ENCODE results near the gene ORM2.

ORM2 gene

GRCh38 chr9:114334490-114334889 lies 4.8 kb downstream of the ORM2 start:
- no peak for DNase-seq
- 94% methylated on average over 8 of the region's 9 CpGs for WGBS (ENCODE audit: insufficient coverage)
- H3K36me3 ChIP-seq (ENCODE audit: control insufficient read depth in 4 of 4, insufficient read depth in 4 of 4, low read length in 3 of 4): peaks cover 16 to 51% (median 37%) of the 10 kb centered on the region in 4 experiments
- no peaks in the 10 kb centered on the region for H3K27me3 ChIP-seq (replicated peaks in 2 of 5; ENCODE audit: control insufficient read depth in 4 of 5, insufficient read depth in 5 of 5, low read length in 4 of 5)
- ChIA-PET POLR2A (no interaction called here), CTCF (no interaction called here)
- no peaks in the 10 kb centered on the region for H3K4me1 ChIP-seq (ENCODE audit: control extremely low read depth in 1 of 4, control insufficient read depth in 4 of 4, insufficient read depth in 4 of 4, low read length in 3 of 4)
- no peak overlapping the region for H3K27ac ChIP-seq (ENCODE audit: insufficient read depth in 1 of 2, low read depth in 1 of 2, low read length in 2 of 2, poor library complexity in 1 of 2, severe bottlenecking in 2 of 2)
- no peak overlapping the region for H3K4me3 ChIP-seq (ENCODE audit: control insufficient read depth in 1 of 7, extremely low read depth in 1 of 7, insufficient read depth in 4 of 7, low read depth in 2 of 7, low read length in 6 of 7)
- peaks cover 0 to 3% (median 0%) of the 10 kb centered on the region in 5 experiments for H3K9me3 ChIP-seq (ENCODE audit: control extremely low read depth in 1 of 5, control insufficient read depth in 4 of 5, insufficient read depth in 2 of 5, low read depth in 1 of 5, low read length in 4 of 5)

GRCh38 chr9:114335745-114336144 lies 6.1 kb downstream of the ORM2 start:
- peaks cover 0 to 3% (median 0%) of the 10 kb centered on the region in 5 experiments for H3K9me3 ChIP-seq (ENCODE audit: control extremely low read depth in 1 of 5, control insufficient read depth in 4 of 5, insufficient read depth in 2 of 5, low read depth in 1 of 5, low read length in 4 of 5)
- H3K4me3 ChIP-seq (ENCODE audit: control insufficient read depth in 1 of 7, extremely low read depth in 1 of 7, insufficient read depth in 4 of 7, low read depth in 2 of 7, low read length in 6 of 7): no peak overlapping the region
- no peak overlapping the region for H3K27ac ChIP-seq (ENCODE audit: insufficient read depth in 1 of 2, low read depth in 1 of 2, low read length in 2 of 2, poor library complexity in 1 of 2, severe bottlenecking in 2 of 2)
- CTCF ChIA-PET: no interaction called here
- H3K36me3 ChIP-seq (ENCODE audit: control insufficient read depth in 4 of 4, insufficient read depth in 4 of 4, low read length in 3 of 4): peaks cover 18 to 64% (median 47%) of the 10 kb centered on the region in 4 experiments
- H3K27me3 ChIP-seq (replicated peaks in 2 of 5; ENCODE audit: control insufficient read depth in 4 of 5, insufficient read depth in 5 of 5, low read length in 4 of 5): no peaks in the 10 kb centered on the region
- WGBS (ENCODE audit: insufficient coverage): no CpG with 5 or more reads among the region's 2 CpGs
- DNase-seq: no peak
- POLR2A ChIA-PET: no interaction called here
- H3K4me1 ChIP-seq (ENCODE audit: control extremely low read depth in 1 of 4, control insufficient read depth in 4 of 4, insufficient read depth in 4 of 4, low read length in 3 of 4): peaks cover 0 to 8% (median 0%) of the 10 kb centered on the region in 4 experiments

DNA sequence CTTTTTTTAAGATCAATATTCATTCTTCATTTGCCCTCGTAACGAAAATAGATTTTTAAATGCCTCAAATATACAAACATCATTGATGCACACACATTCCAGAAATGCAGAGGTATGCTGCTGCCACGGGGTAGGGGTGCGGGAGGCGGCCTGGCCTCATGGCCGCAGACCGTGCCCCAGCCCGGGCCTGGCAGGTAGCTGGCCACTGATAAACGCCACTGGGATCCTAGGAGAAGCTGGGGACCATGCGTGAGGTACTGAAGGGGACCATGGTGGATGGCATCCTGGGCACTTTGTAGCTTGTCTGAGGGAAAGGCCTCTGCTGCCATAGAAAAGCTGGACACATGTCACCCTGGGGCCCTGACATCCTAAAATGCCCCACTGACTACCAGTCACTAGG lies 6.5 kb downstream of the ORM2 start:
- POLR2A ChIA-PET: no interaction called here
- Histone ChIP-seq H3K4me1 (ENCODE audit: control extremely low read depth in 1 of 4, control insufficient read depth in 4 of 4, insufficient read depth in 4 of 4, low read length in 3 of 4) (peaks cover 0 to 9% (median 0%) of the 10 kb centered on the region in 4 experiments), H3K4me3 (ENCODE audit: control insufficient read depth in 1 of 7, extremely low read depth in 1 of 7, insufficient read depth in 4 of 7, low read depth in 2 of 7, low read length in 6 of 7) (no peak overlapping the region), H3K9me3 (ENCODE audit: control extremely low read depth in 1 of 5, control insufficient read depth in 4 of 5, insufficient read depth in 2 of 5, low read depth in 1 of 5, low read length in 4 of 5) (peaks cover 0 to 3% (median 0%) of the 10 kb centered on the region in 5 experiments), H3K27me3 (replicated peaks in 2 of 5; ENCODE audit: control insufficient read depth in 4 of 5, insufficient read depth in 5 of 5, low read length in 4 of 5) (no peaks in the 10 kb centered on the region), H3K36me3 (ENCODE audit: control insufficient read depth in 4 of 4, insufficient read depth in 4 of 4, low read length in 3 of 4) (peaks cover 18 to 68% (median 50%) of the 10 kb centered on the region in 4 experiments), H3K27ac (ENCODE audit: insufficient read depth in 1 of 2, low read depth in 1 of 2, low read length in 2 of 2, poor library complexity in 1 of 2, severe bottlenecking in 2 of 2) (no peak overlapping the region)
- 90% methylated on average over 10 of the region's 10 CpGs for WGBS (ENCODE audit: insufficient coverage)
- CTCF ChIA-PET: interaction anchor here (0.9 kb wide), 1 partner anchor 17 kb away, joined by 3 read pairs; no protein-coding TSS in a partner anchor
- DNase-seq: no peak

GRCh38 chr9:114336699-114337395 lies 7.2 kb downstream of the ORM2 start:
- Histone ChIP-seq H3K4me1 (ENCODE audit: control extremely low read depth in 1 of 4, control insufficient read depth in 4 of 4, insufficient read depth in 4 of 4, low read length in 3 of 4) (peaks cover 0 to 9% (median 0%) of the 10 kb centered on the region in 4 experiments), H3K27me3 (replicated peaks in 2 of 5; ENCODE audit: control insufficient read depth in 4 of 5, insufficient read depth in 5 of 5, low read length in 4 of 5) (no peaks in the 10 kb centered on the region), H3K4me3 (ENCODE audit: control insufficient read depth in 1 of 7, extremely low read depth in 1 of 7, insufficient read depth in 4 of 7, low read depth in 2 of 7, low read length in 6 of 7) (no peak overlapping the region), H3K9me3 (ENCODE audit: control extremely low read depth in 1 of 5, control insufficient read depth in 4 of 5, insufficient read depth in 2 of 5, low read depth in 1 of 5, low read length in 4 of 5) (peaks cover 0 to 3% (median 0%) of the 10 kb centered on the region in 5 experiments), H3K36me3 (ENCODE audit: control insufficient read depth in 4 of 4, insufficient read depth in 4 of 4, low read length in 3 of 4) (peaks cover 19 to 75% (median 57%) of the 10 kb centered on the region in 4 experiments), H3K27ac (ENCODE audit: insufficient read depth in 1 of 2, low read depth in 1 of 2, low read length in 2 of 2, poor library complexity in 1 of 2, severe bottlenecking in 2 of 2) (no peak overlapping the region)
- no peak for DNase-seq
- POLR2A ChIA-PET: no interaction called here
- CTCF ChIA-PET: interaction anchor here (0.9 to 5.9 kb wide), 3 partner anchors 16 to 69 kb away, joined by 3 to 41 read pairs (median 4); no protein-coding TSS in a partner anchor
- WGBS (ENCODE audit: insufficient coverage): 96% methylated on average over 17 of the region's 23 CpGs

- peaks cover 0 to 9% (median 0%) of the 10 kb centered on the region in 4 experiments for H3K4me1 ChIP-seq (ENCODE audit: control extremely low read depth in 1 of 4, control insufficient read depth in 4 of 4, insufficient read depth in 4 of 4, low read length in 3 of 4)
- no peak overlapping the region for H3K27ac ChIP-seq (ENCODE audit: insufficient read depth in 1 of 2, low read depth in 1 of 2, low read length in 2 of 2, poor library complexity in 1 of 2, severe bottlenecking in 2 of 2)
- WGBS (ENCODE audit: insufficient coverage): 100% methylated on average over 1 of the region's 2 CpGs
- ChIA-PET CTCF (interaction anchor here (0.6 to 5.9 kb wide), 13 partner anchors 22 to 316 kb away, joined by 3 to 41 read pairs (median 5); partner anchors contain the start of gene AKNA), POLR2A (no interaction called here)
- no peaks in the 10 kb centered on the region for H3K27me3 ChIP-seq (replicated peaks in 2 of 5; ENCODE audit: control insufficient read depth in 4 of 5, insufficient read depth in 5 of 5, low read length in 4 of 5)
- H3K36me3 ChIP-seq (ENCODE audit: control insufficient read depth in 4 of 4, insufficient read depth in 4 of 4, low read length in 3 of 4): peaks cover 26 to 87% (median 67%) of the 10 kb centered on the region in 4 experiments
- H3K9me3 ChIP-seq (ENCODE audit: control extremely low read depth in 1 of 5, control insufficient read depth in 4 of 5, insufficient read depth in 2 of 5, low read depth in 1 of 5, low read length in 4 of 5): peaks cover 0 to 3% (median 0%) of the 10 kb centered on the region in 5 experiments
- no peak overlapping the region for H3K4me3 ChIP-seq (ENCODE audit: control insufficient read depth in 1 of 7, extremely low read depth in 1 of 7, insufficient read depth in 4 of 7, low read depth in 2 of 7, low read length in 6 of 7)
- DNase-seq: no peak
Observed at GRCh38 chr9:114338187-114338586, 8.5 kb downstream of the ORM2 start.

DNA sequence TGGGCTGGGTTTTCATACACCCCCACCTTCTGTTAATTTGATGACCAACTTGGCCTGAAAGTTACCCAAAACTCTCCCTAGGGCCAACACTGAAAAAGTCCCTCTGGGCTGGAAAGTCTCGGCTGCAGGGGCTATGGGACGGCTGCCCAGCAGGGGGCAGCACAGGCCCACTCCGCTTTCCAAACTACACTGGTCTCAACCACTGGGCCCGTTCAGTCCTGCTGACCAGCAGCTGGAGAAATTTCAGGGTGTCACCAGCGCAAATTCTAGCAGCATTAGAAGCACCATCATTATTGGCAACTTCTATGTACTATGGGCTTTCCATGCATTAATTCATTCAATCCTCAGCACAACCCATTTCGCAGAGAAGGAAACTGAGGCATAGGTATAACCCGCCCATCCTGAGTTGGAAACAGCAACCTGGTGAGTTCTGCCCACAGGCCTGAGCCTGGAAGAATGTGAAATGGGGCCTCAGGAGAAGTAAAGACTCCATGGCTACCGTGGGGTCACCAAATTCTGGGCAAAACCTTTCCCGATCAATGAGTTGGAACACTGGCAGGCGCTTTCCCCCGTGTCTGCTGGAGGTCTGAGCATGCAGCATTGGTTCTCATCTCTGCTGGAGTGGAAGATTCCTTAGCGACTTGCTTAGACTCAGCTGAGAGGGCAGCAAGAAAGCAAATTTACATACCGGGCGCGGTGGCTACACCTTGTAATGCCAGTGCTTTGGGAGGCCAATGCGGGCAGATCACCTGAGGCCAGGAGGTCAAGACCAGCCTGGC lies 9.7 kb downstream of the ORM2 start:
- no peak overlapping the region for H3K27ac ChIP-seq (ENCODE audit: insufficient read depth in 1 of 2, low read depth in 1 of 2, low read length in 2 of 2, poor library complexity in 1 of 2, severe bottlenecking in 2 of 2)
- CTCF ChIA-PET: interaction anchor here (0.7 to 5.9 kb wide), 15 partner anchors 11 to 315 kb away, joined by 3 to 41 read pairs (median 4); partner anchors contain the start of gene AKNA
- peaks cover 0 to 9% (median 0%) of the 10 kb centered on the region in 4 experiments for H3K4me1 ChIP-seq (ENCODE audit: control extremely low read depth in 1 of 4, control insufficient read depth in 4 of 4, insufficient read depth in 4 of 4, low read length in 3 of 4)
- peak; percentile 39 to 52 (median 50) for DNase-seq
- POLR2A ChIA-PET: no interaction called here
- H3K9me3 ChIP-seq (ENCODE audit: control extremely low read depth in 1 of 5, control insufficient read depth in 4 of 5, insufficient read depth in 2 of 5, low read depth in 1 of 5, low read length in 4 of 5): peaks cover 0 to 3% (median 0%) of the 10 kb centered on the region in 5 experiments
- no peak overlapping the region for H3K4me3 ChIP-seq (ENCODE audit: control insufficient read depth in 1 of 7, extremely low read depth in 1 of 7, insufficient read depth in 4 of 7, low read depth in 2 of 7, low read length in 6 of 7)
- H3K27me3 ChIP-seq (replicated peaks in 2 of 5; ENCODE audit: control insufficient read depth in 4 of 5, insufficient read depth in 5 of 5, low read length in 4 of 5): no peaks in the 10 kb centered on the region
- H3K36me3 ChIP-seq (ENCODE audit: control insufficient read depth in 4 of 4, insufficient read depth in 4 of 4, low read length in 3 of 4): peaks cover 31 to 98% (median 78%) of the 10 kb centered on the region in 4 experiments
- WGBS (ENCODE audit: insufficient coverage): 88% methylated on average over 13 of the region's 16 CpGs

All from common myeloid progenitor, CD34-positive (primary cell).